Measurements from ENCODE around the gene C2orf68.
"Not testable (repeated sequence)": the region's sequence is repeated elsewhere in the genome, so short reads cannot be mapped to it uniquely, and the experiment has no call there.

C2orf68 gene

DNA sequence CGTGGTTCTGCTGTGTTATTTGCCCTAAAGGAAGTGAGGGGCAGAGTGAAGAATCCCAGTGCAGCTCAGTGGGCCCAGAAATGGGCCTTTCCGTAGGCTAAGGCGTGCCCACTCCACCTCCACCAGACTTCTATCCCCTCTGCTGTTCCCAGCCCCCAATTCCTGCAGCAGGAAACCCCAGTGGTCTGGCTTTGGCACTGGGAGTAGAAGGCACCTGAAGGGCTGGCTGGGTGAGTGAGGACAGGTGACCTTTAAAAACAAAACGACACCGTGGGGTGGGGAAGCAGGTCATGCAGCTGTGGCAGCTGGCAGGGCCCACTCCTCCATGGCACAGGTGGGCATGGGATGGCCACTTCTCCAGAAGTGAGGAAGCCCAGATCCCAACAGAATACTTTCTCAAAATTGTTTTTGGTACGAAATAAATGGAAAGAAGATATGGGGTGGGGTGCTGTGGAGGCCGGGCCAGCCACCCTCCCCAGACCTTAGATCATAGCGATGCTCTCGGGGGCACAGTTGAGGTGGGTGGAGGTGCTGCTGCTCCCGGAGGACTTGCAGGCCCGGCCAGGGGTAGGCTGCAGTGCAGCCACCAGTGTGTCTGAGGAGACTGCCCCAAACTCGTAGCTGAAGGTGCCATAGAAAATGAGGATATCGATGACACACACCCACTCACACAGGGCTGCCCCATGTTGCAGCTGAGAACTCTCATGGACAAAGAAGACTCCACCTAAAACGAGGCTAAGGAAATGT is 13.1 kb downstream of the C2orf68 start:
- no peak for DNase-seq

DNA sequence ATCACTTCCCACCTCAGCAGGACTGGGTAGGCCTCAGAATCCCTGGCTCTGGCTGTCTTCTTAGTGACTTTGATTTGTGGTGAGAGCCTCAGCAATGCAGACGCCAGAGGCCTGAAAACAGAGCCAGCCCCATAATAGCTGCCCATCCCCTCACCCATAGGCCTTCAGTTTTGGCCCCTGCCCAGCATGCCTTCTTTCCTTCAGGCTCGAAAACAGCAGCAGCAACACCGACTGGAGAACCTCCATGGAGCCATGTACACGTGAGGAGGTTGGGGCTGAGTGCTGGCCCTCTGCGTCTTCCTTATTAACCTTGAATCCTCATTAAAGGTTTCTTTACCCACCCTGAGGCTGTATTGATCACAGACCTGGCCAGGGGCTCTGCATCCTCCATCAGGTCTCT is 14.6 kb downstream of the C2orf68 start:
- DNase-seq = no peak

DNA sequence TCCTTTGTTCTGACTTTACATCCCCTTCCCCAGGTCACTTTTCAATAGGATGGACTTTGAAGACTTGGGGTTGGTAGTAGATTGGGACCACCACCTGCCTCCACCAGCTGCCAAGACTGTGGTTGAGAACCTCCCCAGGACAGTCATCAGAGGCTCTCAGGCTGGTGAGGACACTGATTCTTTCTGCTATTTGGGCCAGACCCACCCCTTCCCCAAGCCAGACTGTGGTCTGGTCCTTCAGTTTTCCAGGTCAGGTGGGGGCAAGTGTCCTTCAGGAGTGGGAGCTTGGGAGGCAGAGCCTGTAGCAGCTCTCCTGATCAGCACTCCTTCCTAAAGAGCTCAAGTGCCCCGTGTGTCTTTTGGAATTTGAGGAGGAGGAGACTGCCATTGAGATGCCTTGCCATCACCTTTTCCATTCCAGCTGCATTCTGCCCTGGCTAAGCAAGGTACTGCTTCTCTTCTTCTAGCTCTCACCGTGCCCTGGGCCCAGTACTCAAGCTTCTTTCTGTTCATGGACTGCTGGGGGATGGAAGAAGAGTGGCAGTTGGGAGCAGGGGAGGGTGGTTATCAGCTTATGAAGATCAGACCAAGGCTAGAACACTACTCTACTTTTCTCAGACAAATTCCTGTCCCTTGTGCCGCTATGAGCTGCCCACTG is 15.3 kb downstream of the C2orf68 start:
- no peak for DNase-seq

DNA sequence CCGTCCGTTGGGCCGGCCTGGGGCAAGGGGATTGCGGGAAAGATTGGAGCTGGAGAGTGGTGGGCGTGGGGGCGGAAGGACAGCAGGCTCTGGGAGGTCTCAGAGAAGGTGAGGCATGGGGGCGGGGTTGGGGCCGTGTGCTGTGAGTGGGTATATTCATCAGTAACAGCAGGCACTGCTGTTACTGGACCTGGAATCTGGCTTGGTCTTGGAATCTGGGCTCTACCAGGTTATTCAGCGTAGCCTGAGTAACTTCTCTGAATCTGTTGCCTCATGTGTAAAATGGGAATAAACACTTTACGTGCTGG is 15.9 kb downstream of the C2orf68 start:
- no peak for DNase-seq

DNA sequence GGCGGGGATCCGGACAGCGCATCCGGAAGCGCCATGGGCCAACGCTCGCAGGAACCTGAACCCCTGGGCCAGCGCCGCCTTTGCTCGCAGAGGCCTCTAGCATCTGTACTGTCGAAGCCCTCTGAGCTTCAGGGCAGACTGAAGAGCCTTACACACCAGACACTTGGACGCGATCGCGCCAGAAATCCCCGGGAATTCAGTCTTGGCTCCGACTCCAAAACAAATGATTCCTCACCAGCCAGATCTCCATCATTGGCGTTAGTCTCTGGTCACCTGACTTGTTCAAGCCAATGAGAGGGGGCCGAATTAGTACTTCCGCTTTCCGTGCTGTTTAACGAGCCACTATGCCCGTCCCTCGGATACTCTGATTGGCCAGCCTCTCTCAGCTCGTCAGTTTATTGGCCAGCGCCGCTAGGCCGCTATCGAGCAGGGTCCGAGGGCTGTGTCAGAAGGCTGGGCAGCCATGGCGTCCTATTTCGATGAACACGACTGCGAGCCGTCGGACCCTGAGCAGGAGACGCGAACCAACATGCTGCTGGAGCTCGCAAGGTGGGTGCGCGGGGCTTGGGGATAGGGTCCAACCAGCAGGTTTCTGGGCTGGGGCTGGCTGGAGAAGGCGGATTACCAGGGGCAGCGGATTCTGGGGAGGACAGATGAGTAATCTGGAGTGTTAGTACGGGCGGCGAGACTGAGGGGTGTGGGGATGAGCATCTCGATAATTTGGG is 16.4 kb downstream of the C2orf68 start, which contains the start of gene RNF181:
TSS of gene RNF181 (plus strand) at position 445 of the 725 bp plus-strand sequence. CDS start at position 464, 19 bp downstream.
- peak; percentile 95 for DNase-seq

DNA sequence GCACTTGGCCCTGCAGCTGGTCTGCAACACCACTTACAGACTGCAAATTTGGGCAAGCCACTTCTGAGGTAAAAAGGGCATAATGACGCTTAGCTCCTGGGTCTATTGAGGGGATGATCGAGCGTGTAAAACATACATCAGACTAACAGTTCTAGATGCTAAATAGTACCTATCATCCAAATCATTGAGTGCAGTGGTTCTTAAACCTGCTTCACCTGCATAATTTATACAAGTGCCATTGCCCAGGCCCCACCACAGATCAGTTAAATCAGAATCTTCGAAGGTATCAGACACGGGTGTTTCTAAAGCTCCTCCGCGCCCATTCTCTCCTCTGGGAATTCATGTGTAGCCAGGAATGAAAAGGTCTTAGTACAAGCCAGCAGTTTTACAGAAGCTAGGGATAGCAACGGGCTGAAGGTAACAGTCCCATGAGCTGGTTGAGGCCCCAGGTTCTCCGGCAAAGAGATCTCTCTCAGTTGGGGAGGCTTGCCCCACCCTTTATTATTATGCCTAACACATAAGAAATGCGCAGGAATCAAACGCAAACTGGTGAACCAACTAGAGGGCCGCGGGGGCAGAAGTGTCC is 17.1 kb downstream of the C2orf68 start:
- DNase-seq = no peak

DNA sequence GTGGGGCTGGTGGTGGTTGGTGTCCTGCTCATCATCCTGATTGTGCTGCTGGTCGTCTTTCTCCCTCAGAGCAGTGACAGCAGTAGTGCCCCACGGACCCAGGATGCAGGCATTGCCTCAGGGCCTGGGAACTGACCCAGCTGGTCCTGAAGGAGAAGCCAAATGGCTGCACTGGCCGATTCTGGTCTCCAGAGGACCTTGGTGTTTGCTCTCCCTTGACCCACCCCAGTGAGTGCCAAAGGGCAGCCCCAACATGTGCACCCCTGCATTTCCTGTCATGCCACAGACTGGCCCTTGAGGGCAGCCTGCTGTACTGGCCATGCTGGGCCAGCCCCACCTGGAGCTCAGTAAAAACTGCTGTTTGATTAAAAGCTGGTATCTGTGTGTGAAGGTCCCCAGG is 18.8 kb downstream of the C2orf68 start:
- DNase-seq = no peak

DNA sequence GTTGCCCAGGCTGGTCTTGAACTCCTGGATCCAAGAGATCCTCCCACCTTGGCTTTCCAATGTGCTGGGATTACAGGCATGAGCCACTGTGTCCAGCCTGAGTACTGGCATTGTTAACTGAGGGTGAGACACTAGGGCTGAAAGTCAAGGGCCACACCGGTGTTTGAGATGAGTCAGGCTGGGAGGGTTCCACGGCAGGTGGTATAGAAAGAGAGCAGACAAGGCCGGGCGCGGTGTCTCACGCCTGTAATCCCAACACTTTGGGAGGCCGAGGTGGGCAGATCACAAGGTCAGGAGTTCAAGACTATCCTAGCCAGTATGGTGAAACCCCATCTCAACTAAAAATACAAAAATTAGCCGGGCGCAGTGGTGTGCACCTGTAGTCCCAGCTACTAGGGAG is 19.6 kb downstream of the C2orf68 start:
- DNase-seq = not testable (repeated sequence)

DNA sequence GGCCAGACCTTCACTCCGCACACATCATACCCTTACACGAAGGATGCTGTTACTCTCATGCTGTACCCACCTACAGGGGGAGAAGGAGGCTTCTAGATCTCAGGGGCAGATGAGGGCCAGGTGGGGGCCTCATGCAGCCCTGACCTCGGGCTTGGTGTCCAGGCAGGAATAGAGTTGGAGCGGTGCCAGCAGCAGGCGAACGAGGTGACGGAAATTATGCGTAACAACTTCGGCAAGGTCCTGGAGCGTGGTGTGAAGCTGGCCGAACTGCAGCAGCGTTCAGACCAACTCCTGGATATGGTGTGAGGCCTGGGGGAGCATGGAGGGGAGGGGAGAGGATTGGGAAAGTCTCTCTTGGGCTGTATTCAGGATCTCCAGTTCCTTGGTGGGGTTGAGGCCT is 20.3 kb downstream of the C2orf68 start:
- no peak for DNase-seq

DNA sequence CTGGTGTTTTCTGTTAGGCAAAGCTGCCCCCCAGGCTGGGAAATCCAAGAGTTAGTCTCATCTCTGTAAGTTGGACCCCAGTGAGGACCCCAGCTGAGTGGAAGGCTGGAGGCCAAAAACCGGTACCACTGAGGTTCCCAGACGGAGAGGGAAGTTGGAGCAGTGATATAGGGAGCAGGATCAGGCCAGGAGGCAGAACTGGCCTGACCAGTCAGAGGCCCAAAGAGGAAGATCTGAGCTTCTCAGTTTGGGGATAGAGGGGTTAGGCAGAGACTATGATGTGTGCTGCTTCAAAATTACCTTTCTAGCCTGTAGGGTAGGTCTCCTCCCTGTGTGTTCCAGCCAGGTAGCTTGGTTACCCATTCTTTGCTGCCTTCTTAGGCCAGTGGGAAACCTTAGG is 20.9 kb downstream of the C2orf68 start:
- DNase-seq = no peak

DNA sequence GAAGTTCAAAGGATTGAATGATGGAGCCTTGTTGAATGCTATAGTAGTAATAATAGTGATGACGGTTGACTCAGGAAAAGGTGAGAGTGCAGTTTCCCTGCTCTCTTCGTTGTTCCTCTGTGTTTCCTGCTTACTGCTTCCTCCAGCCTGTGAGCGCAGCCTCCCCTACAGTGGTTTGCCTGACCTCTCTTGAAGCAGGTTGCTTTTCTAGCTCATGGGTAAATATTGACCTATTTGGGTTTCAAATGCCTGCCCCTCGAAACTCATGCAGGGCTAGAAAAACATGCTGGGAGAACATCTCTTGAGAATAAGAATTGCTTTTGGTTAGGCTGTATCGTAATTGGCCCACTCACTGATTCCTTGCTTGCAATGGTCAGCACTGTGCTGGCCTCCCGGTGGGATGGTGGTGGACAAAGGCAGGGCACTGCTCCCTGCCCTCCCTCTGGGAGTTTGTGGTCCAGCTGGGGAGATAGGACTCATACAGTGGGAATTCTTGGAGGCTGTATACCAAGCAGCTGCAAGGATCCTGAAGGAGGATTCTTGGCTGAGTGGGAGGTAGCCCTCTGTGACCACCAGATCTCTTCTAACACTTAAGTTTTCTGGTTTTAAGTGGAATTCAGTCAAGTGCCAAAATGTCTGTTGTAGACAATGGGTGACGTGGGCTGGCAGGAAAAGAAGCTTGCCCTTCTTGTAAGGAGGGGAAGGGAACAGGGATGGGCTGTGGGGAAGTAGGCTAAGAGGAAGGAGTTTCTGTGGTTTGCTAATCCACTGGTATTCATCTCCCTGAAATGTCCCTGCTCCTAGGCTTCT is 21.7 kb downstream of the C2orf68 start:
- no peak for DNase-seq

DNA sequence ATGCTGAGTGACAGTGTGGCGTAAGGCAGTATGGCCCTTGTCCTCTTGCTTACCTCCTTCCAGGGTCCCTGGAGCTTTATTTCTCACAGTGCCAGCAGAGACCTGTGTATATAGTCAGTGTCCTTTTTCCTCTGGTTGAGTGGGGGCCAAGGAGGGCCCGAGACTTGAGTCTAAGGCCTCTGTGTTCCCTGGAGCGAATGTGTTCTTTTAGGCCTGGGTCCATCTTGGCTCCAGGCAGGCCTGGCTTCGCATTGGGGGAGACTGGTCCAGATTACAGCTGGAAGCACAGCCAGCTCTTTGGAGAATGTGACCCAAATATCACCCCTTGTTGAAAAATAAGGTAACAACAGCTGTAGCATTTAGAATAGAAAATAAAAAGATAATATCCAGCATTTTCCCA is 22.7 kb downstream of the C2orf68 start:
- no peak for DNase-seq

DNA sequence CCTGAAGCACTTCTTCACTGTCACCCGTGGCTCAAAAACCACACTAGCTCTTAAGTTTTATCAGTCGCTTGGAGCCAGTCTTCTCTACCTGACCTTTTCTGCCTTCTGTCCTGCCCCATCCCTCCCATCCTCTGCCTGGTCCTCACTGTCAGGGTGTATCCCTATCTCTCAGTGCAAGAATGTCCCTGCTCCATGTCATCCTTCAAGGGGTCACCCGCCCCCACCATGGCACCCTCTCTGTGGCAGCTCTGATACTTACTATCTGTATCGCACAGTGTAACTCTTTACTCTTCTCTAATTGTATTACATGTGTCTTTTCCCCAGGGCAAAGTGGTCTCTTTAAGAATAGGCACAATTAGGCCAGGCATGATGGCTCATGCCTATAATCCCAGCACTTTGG is 23.2 kb downstream of the C2orf68 start:
- DNase-seq = no peak

DNA sequence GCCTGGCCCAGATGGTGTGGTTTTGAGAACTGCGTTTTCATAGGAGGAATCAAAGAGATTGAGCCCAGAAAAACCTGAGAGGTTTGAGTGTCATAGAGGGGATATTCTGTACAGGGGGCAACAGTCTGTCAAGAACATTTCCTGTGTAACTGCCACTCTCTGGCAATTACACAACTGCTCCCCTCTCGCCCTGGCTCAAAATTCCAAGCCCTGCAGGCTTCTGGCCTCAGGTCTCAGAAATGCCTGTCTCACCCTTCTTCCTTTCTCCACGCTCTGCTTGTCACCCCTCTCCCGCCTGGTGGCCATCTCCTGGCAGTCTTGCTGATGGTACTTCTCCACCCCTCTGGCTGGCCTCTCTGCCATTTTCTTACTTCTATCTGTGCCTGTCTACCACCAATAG is 23.6 kb downstream of the C2orf68 start:
- DNase-seq = no peak

DNA sequence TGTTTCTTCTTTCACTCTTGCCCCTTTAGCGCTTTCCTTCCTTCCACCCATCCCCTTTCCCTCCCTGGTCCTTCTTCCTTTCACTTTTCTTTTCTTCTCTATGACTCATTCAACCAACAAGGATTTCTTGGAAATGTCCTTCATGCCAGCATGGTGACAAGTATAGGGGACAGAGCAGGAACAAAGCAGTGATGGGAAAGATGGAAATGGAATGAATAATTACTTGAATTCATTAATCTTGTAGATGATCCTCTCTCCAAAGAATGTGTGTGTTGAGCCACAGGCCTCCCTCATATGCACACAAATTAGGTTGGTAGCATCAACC is 26.1 kb downstream of the C2orf68 start:
- DNase-seq = no peak

DNA sequence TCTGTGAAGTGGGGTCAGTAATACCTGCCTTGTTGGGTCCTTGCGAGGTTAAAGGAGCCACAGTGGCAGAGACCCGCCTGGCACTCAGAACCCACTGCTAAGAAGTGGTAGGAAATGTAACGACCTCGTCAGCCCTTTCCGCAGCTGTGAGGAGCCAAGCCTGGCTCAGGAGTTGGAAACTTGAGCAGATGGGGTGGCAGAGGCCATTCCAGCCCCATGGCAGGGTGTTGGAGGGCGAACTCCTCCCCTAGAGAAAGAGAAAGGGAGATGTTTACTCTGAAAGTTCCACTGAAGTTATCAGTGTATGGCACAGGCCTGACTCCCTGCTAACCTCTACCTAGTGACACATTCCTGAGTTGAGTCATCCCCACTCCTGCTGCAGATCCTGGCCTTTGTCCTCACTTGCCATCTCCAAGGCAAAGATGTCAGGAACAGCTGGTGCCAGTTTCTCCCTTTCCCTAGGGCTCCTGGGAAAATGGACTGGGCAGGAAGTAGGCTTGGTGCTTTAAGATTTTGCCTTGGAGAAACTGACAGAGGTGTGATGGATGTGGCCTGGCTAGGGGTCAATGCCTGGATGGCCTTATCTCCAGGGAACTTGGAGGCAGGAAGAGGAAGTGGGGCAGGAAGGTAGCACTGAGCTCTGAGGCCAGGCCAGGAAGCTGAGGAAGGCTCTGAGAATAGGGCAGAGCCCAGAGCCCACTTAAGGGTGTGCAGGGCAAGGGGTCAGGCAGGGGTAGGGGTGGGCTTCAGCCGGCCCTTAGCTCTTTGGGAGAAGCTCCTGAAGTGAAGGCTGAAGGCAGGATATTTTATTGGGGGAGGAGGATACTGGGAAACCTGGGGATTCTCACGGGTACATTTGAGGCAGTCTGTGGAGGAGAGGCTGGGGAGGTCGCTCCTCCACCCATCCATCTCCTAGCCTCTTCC is 26.7 kb downstream of the C2orf68 start:
- DNase-seq = peak; percentile 14

DNA sequence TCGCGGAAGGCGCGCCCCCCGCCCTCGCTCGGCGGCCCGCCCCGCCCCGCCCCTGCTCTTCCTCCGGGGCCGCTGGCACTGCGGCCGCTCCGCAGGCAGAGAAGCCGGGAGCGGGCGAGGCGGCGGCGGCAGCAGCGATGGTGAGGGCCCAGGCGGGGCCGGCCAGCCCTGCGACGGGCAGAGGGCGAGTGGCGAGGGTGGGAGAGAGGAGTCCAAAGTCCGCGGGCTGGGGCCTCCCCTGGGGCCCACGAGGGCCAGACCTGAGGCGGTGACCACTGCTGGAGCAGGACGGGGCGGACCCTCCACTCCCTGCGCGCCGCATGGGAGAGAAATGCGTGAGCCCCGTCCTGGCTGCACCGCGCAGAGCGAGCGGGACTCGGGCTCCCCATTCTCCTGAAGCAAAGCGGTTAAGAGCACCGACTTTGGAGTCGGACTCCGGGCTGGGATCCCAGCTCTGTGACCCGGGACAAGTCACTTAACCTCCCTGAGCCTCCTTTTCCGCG is 27.5 kb downstream of the C2orf68 start, which contains the start of gene VAMP5:
TSS of gene VAMP5 (plus strand) at position 78 of the 503 bp plus-strand sequence. CDS start at position 138, 60 bp downstream.
- peak; percentile 54 for DNase-seq

DNA sequence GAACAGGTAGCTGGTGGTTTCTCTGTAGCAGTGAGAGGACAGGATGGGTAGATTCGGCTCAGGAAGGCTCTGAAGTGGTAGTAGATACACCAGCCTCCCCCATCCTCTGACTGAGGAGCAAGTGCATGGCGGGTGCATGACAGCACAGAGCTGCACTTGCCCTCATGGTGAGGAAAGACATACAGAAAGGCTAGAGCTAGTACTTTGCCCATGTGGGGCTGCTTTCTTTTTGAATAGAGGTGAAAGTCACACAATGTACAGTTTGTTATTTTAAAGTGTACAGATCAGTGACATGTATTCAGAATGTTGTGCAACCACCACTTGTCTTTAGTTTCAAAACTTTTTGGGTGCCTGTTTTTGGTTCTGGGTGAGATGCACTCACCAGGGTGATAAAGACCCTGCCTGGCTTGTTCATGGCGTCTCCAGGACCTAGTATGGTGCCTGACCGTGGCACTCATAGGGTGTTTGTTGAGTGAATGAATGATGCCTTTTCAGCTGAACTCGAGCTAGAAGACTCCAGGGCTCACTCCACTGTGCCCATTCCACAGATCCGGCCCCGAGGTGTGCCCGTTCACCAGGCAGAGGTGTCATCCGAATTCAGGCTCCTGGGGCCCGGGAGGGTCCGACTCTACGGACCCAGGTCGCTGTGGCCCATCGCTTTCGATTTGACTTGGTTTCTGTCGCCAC is 28.1 kb downstream of the C2orf68 start:
- DNase-seq = peak; percentile 23

DNA sequence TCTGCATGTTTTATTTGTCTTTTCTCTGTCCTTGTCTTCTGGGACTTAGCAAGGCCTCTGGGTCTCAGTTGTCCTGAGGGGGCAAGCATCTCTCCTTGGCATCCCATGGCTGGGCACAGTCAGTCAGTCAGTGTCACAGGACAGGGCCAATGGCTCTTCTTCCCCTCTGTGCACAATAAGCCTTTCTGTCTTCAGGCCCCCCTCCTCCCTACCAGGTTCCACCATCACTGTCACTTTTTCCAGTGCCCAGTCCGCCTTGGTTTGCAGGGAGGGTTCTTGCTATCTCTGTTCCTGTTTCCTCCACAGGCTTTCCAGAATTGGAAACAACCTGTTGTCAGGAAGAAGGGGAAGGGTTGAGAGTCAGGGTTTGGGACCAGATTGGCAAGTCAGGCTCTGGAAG is 29.4 kb downstream of the C2orf68 start:
- DNase-seq = no peak

DNA sequence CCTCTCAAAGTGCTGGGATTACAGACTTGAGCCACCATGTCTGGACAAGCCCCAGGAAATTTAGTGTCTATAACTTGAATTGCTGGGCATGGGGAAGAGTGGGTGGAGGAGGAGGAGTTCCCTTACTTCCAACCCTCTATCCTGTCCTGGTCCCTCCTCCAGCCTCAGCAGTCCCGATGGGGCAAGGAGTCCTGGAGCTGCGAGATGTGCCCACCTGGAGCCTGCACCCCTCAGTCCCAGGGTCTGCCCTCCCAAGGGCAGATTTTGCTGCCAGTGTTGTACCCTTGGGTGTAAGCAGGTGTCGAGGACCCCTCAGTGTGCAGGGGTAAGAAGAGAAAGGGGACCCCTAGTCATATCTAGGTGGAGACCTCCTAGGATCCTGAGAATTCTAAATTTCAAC is 31.7 kb downstream of the C2orf68 start:
- no peak for DNase-seq
